H1 (cell line): ENCODE data around the gene FBN1. TPM values are rescaled to one million over a fixed set of nuclear protein-coding genes. Genes with fewer than 3 reads are reported as not detected.

ENCODE experiments used
- CTCF ChIA-PET: fragments of 300-600 bp; sonication (Branson Sonifier 250); formaldehyde crosslinking; loops from one replicate; lab custom pipeline; 2021; ENCODE audit not compliant: partially characterized antibody; lab: Charles Lee
- POLR2A ChIA-PET: fragments of 300-600 bp; sonication (Branson Sonifier 250); formaldehyde crosslinking; loops from one replicate; lab custom pipeline; 2021; ENCODE audit warnings: inconsistent platforms; ENCODE audit not compliant: partially characterized antibody; lab: Charles Lee
- DNase-seq, 2 experiments: peaks; one replicate each; pipeline versions ENCODE4 v3.0.0 to v3.0.0-alpha.2; 2010 to 2022; ENCODE audit warnings: low spot score in 2 of 2, low read depth in 1 of 2, mixed read lengths in 1 of 2
- FAIRE-seq: peaks from 2 replicates; lab custom pipeline; 2011; peaks lifted over from hg19 to GRCh38; lab: Jason Lieb, UNC
- H2AFZ ChIP-seq: 2 replicates; pipeline ENCODE4 v1.8.1; 2012; ENCODE audit warnings: low read length, inconsistent platforms
- H2AK5ac ChIP-seq: 2 replicates; pipeline ENCODE4 v1.6.1; 2013; ENCODE audit warnings: low read depth, low read length
- H2BK120ac ChIP-seq: replicated peaks from 2 replicates; pipeline ENCODE3; 2013; ENCODE audit warnings: low read depth, low read length, inconsistent platforms
- H2BK12ac ChIP-seq: 2 replicates; pipeline ENCODE4 v1.6.1; 2013; ENCODE audit warnings: low read depth, low read length
- H2BK15ac ChIP-seq: 2 replicates; pipeline ENCODE4 v1.6.1; 2013; ENCODE audit warnings: low read length
- H2BK20ac ChIP-seq: 2 replicates; pipeline ENCODE4 v1.6.1; 2013; ENCODE audit warnings: low read length
- H2BK5ac ChIP-seq: 2 replicates; pipeline ENCODE4 v1.6.1; 2013; ENCODE audit warnings: low read depth, low read length
- H3K14ac ChIP-seq: 2 replicates; pipeline ENCODE4 v1.6.1; 2013; ENCODE audit warnings: inconsistent platforms; ENCODE audit not compliant: insufficient read length
- H3K18ac ChIP-seq: 2 replicates; pipeline ENCODE4 v1.6.1; 2013; ENCODE audit warnings: low read length; ENCODE audit errors: extremely low read depth
- H3K23ac ChIP-seq: 2 replicates; pipeline ENCODE4 v1.6.1; 2013; ENCODE audit warnings: inconsistent platforms; ENCODE audit not compliant: insufficient read length
- H3K23me2 ChIP-seq: 2 replicates; pipeline ENCODE4 v1.6.1; 2013; ENCODE audit warnings: low read depth, low read length
- H3K27ac ChIP-seq: 2 replicates; pipeline ENCODE4 v1.6.1; 2011; ENCODE audit warnings: low read depth, low read length, inconsistent platforms
- H3K27me3 ChIP-seq, 4 experiments: replicated peaks in 1 of 4; 1 replicate in 1 of 4; 2 replicates in 3 of 4; pipeline versions ENCODE4 v1.6.1 to v1.8.1; 2011 to 2013; ENCODE audit warnings: low read length in 3 of 4, mild to moderate bottlenecking in 3 of 4, inconsistent platforms in 2 of 4, mixed read lengths in 2 of 4, moderate library complexity in 1 of 4; ENCODE audit not compliant: control insufficient read depth in 3 of 4, insufficient read depth in 3 of 4; ENCODE audit errors: extremely low read depth in 1 of 4
- H3K36me3 ChIP-seq, 4 experiments: 2 replicates each; pipeline versions ENCODE4 v1.6.1 to v1.8.1; 2011 to 2013; ENCODE audit warnings: mild to moderate bottlenecking in 4 of 4, low read length in 3 of 4, moderate library complexity in 2 of 4, control low read depth in 1 of 4, inconsistent platforms in 1 of 4; ENCODE audit not compliant: insufficient read depth in 4 of 4, control insufficient read depth in 2 of 4
- H3K4ac ChIP-seq: replicated peaks from 2 replicates; pipeline ENCODE3; 2013; ENCODE audit warnings: low read length, low read depth, mixed read lengths, inconsistent platforms; ENCODE audit not compliant: insufficient read length
- H3K4me1 ChIP-seq, 4 experiments: replicated peaks in 1 of 4; 1 replicate in 1 of 4; 2 replicates in 3 of 4; pipeline versions ENCODE4 v1.6.1 to v1.8.1; 2011 to 2013; ENCODE audit warnings: low read length in 3 of 4, inconsistent platforms in 2 of 4, mixed read lengths in 1 of 4; ENCODE audit not compliant: insufficient read depth in 4 of 4, control insufficient read depth in 3 of 4
- H3K4me2 ChIP-seq, 2 experiments: 2 replicates each; pipeline versions ENCODE4 v1.6.1 to v1.8.1; 2011 to 2013; ENCODE audit warnings: low read depth in 2 of 2, low read length in 2 of 2, control low read depth in 1 of 2, inconsistent platforms in 1 of 2, mild to moderate bottlenecking in 1 of 2; ENCODE audit not compliant: insufficient read depth in 1 of 2
- H3K4me3 ChIP-seq, 4 experiments: fragments of 200-600, 300-600 bp in 1 of 4; sonication (generic), shearing (Covaris generic), sonication (Bioruptor Twin) in 1 of 4; 2 replicates each; pipeline versions ENCODE4 v1.5.1 to v1.8.1; 2011 to 2016; ENCODE audit warnings: low read length in 4 of 4, low read depth in 3 of 4, control low read depth in 2 of 4, inconsistent platforms in 2 of 4, mild to moderate bottlenecking in 2 of 4, mixed read lengths in 1 of 4, moderate library complexity in 1 of 4; ENCODE audit not compliant: insufficient read depth in 2 of 4; ENCODE audit errors: extremely low read depth in 1 of 4
- H3K56ac ChIP-seq: replicated peaks from 2 replicates; pipeline ENCODE3; 2013; ENCODE audit warnings: low read depth, mild to moderate bottlenecking, mixed read lengths, low read length, inconsistent platforms; ENCODE audit not compliant: insufficient read length
- H3K79me1 ChIP-seq: 2 replicates; pipeline ENCODE4 v1.6.1; 2013; ENCODE audit warnings: low read depth, low read length, control low read depth
- H3K79me2 ChIP-seq, 2 experiments: 2 replicates each; pipeline versions ENCODE4 v1.6.1 to v1.8.1; 2012 to 2013; ENCODE audit warnings: low read length in 2 of 2, mild to moderate bottlenecking in 2 of 2, inconsistent platforms in 1 of 2; ENCODE audit not compliant: insufficient read depth in 2 of 2, control insufficient read depth in 1 of 2
- H3K9ac ChIP-seq, 4 experiments: replicated peaks in 1 of 4; 1 replicate in 1 of 4; 2 replicates in 3 of 4; pipeline versions ENCODE4 v1.6.1 to v1.8.1; 2011 to 2013; ENCODE audit warnings: low read depth in 3 of 4, low read length in 3 of 4, control low read depth in 2 of 4, mild to moderate bottlenecking in 2 of 4, moderate library complexity in 2 of 4, inconsistent platforms in 1 of 4; ENCODE audit errors: extremely low read depth in 1 of 4
- H3K9me3 ChIP-seq, 2 experiments: 2 replicates each; pipeline versions ENCODE4 v1.6.1 to v1.8.1; 2012 to 2013; ENCODE audit warnings: mild to moderate bottlenecking in 2 of 2, moderate library complexity in 2 of 2, control low read depth in 1 of 2, inconsistent platforms in 1 of 2, low read depth in 1 of 2, low read length in 1 of 2, mixed read lengths in 1 of 2; ENCODE audit not compliant: insufficient read depth in 2 of 2
- H4K20me1 ChIP-seq, 2 experiments: replicated peaks in 1 of 2; 2 replicates each; pipeline versions ENCODE3 to v1.8.1; 2011 to 2013; ENCODE audit warnings: inconsistent platforms in 2 of 2, low read length in 2 of 2, mild to moderate bottlenecking in 1 of 2; ENCODE audit not compliant: insufficient read depth in 2 of 2, control insufficient read depth in 1 of 2
- H4K5ac ChIP-seq: 2 replicates; pipeline ENCODE4 v1.6.1; 2013; ENCODE audit warnings: low read length, low read depth, mixed read lengths, inconsistent platforms; ENCODE audit not compliant: insufficient read length
- H4K8ac ChIP-seq: 2 replicates; pipeline ENCODE4 v1.8.0; 2013; ENCODE audit warnings: mild to moderate bottlenecking, moderate library complexity, low read length, inconsistent platforms; ENCODE audit not compliant: insufficient read depth; ENCODE audit errors: extremely low read depth
- H4K91ac ChIP-seq: replicated peaks from 2 replicates; pipeline ENCODE3; 2013; ENCODE audit warnings: low read length, mixed read lengths, inconsistent platforms; ENCODE audit not compliant: insufficient read length
- BCL11A ChIP-seq, 2 experiments: IDR thresholded peaks; one replicate each; pipeline ENCODE4 v1.6.1; 2011; ENCODE audit warnings: low read depth in 2 of 2, low read length in 2 of 2, mild to moderate bottlenecking in 2 of 2
- MAFK ChIP-seq: IDR thresholded peaks from 2 replicates; pipeline ENCODE4 v1.6.1; 2012; ENCODE audit warnings: low read depth, mild to moderate bottlenecking, improper control_type of control experiment, low read length
- RXRA ChIP-seq: IDR thresholded peaks from 2 replicates; pipeline ENCODE4 v1.6.1; 2011; ENCODE audit warnings: low read depth, mild to moderate bottlenecking, low read length, moderate library complexity; ENCODE audit not compliant: insufficient read depth
- SP1 ChIP-seq: IDR thresholded peaks from 2 replicates; pipeline ENCODE4 v1.6.1; 2011; ENCODE audit warnings: low read depth, low read length
- TEAD4 ChIP-seq: IDR thresholded peaks from 2 replicates; pipeline ENCODE4 v1.6.1; 2012; ENCODE audit warnings: low read depth, low read length, inconsistent platforms, mixed read lengths
- polyA plus RNA-seq, 7 experiments: library from polyadenylated mRNA; depleted of rRNA in 3 of 7; stranded (reverse) in 5 of 7; unstranded in 2 of 7; fragments of >200 nt in 5 of 7; fragments of 200-250 nt in 2 of 7; gene quantifications; 1 replicate in 5 of 7; 2 replicates in 1 of 7; 4 replicates in 1 of 7; pipeline versions ENCODE4 v1.2.1 to v1.2.3, GENCODE V29; 2011 to 2013; ENCODE audit warnings: missing spikeins in 2 of 7, mixed read lengths in 2 of 7
- total RNA-seq: library from RNA; stranded (reverse); fragmentation: NEBNext Ultra II Directional; extraction: Animal tissue kit (Norgen Biotek cat#: 25700); gene quantifications from 2 replicates; pipeline ENCODE4 v1.2.1, GENCODE V29; 2021

The FBN1 gene
- total and polyA plus RNA-seq, 2 of the 8 experiments (the other 6 are each of a cell fraction or from before 2014, with no cell fraction given), result 3.0 to 4.0 TPM

- H2BK15ac ChIP-seq, result no peak overlapping the region
- FAIRE-seq (no peak), DNase-seq (no peak)
- no peak overlapping the region for H3K18ac ChIP-seq
- no peak overlapping the region for H4K8ac ChIP-seq
- no peak overlapping the region for H2AK5ac ChIP-seq
- H2BK120ac ChIP-seq, result no peak overlapping the region
- ChIA-PET POLR2A (no interaction called here), CTCF (interaction anchor here (1.2 kb wide), 1 partner anchor 93 kb away, joined by 3 read pairs; no protein-coding TSS in a partner anchor)
- no peaks in the 10 kb centered on the region for H3K79me2 ChIP-seq
- no peak overlapping the region for H3K23ac ChIP-seq
- H3K9ac ChIP-seq, result no peak overlapping the region
- H3K14ac ChIP-seq, result no peak overlapping the region
- H3K36me3 ChIP-seq, result no peaks in the 10 kb centered on the region
- H2BK5ac ChIP-seq, result no peak overlapping the region
- H3K4ac ChIP-seq, result no peak overlapping the region
- no peaks in the 10 kb centered on the region for H3K79me1 ChIP-seq
- no peaks in the 10 kb centered on the region for H3K27me3 ChIP-seq
- H3K23me2 ChIP-seq, result no peaks in the 10 kb centered on the region
- no peak overlapping the region for H2BK20ac ChIP-seq
- no peak overlapping the region for H3K56ac ChIP-seq
- H3K4me3 ChIP-seq, result no peak overlapping the region
- H3K4me2 ChIP-seq, result no peak overlapping the region
- no peak overlapping the region for H3K27ac ChIP-seq
- H3K9me3 ChIP-seq, result no peaks in the 10 kb centered on the region
- no peaks in the 10 kb centered on the region for H3K4me1 ChIP-seq
- TF ChIP-seq MAFK (no peak), RXRA (no peak), SP1 (no peak), BCL11A (IDR thresholded peaks at IDR 0.05; ENCODE audit: low read depth in 2 of 2, low read length in 2 of 2) (no peak), TEAD4 (no peak)
- H2BK12ac ChIP-seq, result no peak overlapping the region
- H4K5ac ChIP-seq, result no peak overlapping the region
- no peak overlapping the region for H4K91ac ChIP-seq
- H2AFZ ChIP-seq, result no peak overlapping the region
- no peaks in the 10 kb centered on the region for H4K20me1 ChIP-seq
Measured at GRCh38 chr15:48604567-48604966, 40.9 kb downstream of the FBN1 start.
